GM18526 (cell line): ENCODE data around the gene RPS6KB2.

Experiments used
- POLR2A ChIP-seq: IDR thresholded peaks from 3 replicates; pipeline ENCODE4 v1.6.1; 2011; ENCODE audit not compliant: insufficient read length; ENCODE audit errors: extremely low read depth

The RPS6KB2 gene

DNA sequence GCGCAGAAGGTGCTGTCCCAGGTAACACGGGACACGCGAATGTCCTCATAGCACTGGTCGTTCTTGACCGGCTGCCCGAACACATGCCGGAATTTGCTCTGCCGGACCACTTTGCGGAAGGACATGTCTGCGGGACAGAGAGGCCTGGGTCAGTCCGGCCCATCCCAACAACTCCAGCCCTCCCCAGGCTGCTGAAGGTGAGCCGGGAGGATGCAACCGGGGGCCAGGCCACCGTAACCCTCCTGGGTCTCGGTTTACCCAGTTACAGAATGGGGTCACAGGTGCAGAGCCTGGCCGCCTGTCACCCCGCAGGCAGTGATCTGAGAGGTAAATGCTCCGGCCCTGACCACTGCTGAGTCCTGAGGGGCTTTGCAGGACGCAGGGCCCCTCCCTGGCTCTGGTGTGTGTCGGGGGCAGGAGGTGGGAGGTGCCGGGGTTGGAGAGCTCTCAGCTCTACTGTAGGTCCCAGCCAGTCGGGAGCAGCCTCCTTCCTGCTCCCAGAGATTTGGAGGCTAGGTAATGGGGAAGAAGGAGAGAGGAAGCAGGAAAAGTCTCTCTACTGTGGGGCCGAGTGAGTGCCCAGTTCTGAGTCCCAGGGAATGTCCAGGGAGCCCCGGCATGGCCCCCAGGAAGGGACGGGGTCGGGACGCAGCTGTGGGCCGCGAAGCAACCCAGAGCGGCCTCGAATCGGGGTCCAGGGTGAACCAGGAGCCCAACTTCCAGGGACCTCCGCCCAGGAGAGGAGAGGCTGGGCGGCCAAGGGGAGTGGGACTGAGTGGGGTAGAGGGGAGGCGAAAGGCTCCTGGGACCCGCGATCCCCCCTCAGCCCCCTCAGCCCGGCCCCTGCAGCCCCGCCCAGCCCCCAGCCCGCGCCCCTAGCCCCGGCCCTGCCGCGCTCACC, 14.5 kb downstream of the RPS6KB2 start:
- TF ChIP-seq POLR2A, result peak; percentile 22

DNA sequence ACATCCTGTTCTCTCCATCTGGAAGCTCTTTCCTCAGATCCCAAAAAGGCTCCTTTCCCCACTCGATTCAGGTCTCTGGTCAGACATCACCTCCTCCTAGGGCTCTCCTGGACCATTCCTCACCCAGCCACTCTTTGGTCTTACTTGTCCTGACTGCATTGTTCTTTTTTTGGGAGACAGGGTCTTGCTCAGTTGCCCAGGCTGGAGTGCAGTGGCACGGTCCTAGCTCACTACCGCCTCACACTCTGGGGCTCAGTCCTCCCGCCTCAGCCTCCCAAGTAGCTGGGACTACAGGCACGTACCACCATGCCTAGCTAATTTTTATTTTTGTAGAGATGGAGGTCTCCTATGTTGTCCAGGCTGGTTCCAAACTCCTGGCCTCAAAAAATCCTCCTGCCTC, 17.2 kb downstream of the RPS6KB2 start:
- TF ChIP-seq POLR2A, result no peak

DNA sequence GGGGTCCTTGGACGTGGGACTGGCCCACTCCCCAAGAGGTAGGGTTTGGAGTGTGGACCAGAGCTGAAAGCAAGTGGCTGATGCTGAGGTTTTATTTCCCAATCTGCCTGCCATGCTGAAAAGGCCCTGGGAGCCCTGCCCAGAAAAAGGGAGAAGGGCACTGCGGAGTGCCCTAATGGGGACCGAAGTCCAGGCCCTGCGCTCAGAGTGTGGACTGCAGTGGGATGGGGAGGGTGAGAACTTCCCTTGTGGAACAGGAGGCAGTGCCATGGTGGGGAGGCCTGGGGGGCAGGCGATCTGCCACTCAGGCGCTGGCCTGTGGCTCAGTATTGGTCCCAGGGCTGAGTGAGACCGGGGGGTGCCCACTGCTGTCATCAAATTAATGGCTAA, 19.9 kb downstream of the RPS6KB2 start:
- no peak for TF ChIP-seq POLR2A

DNA sequence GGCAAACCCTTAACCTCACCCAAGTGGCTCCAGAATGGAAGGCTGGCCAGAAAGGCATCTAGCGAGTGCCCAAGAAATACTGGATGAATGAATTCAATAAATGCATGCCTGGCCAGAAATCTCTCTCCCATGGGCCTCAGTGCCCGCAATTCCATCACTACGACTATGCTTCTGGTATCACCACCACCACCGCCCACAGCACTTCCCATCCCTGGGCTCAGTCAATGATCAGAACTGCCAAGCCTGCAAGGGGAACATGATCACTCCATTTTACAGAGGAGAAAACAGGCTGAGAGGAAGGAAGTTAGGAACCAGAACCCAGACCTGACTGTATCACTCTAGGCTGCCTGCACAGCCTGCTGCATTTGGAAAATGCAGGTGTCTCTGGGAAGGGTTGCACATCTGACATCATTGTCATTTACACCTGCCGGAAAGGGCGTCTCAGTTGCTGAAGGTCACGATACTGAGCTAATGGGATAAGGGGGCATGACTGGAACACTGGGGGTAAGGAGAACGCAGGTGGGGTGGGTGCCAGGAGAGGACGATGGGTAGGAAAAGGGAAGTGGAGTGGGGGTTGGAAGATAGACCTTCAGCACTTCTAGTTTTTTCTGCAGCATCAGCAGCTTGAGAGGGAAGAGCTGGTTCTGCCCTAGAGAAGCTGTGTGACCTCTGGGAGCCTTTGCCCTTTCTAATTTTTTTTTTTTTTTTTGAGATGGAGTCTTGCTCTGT, 21.0 kb downstream of the RPS6KB2 start:
- no peak for TF ChIP-seq POLR2A

DNA sequence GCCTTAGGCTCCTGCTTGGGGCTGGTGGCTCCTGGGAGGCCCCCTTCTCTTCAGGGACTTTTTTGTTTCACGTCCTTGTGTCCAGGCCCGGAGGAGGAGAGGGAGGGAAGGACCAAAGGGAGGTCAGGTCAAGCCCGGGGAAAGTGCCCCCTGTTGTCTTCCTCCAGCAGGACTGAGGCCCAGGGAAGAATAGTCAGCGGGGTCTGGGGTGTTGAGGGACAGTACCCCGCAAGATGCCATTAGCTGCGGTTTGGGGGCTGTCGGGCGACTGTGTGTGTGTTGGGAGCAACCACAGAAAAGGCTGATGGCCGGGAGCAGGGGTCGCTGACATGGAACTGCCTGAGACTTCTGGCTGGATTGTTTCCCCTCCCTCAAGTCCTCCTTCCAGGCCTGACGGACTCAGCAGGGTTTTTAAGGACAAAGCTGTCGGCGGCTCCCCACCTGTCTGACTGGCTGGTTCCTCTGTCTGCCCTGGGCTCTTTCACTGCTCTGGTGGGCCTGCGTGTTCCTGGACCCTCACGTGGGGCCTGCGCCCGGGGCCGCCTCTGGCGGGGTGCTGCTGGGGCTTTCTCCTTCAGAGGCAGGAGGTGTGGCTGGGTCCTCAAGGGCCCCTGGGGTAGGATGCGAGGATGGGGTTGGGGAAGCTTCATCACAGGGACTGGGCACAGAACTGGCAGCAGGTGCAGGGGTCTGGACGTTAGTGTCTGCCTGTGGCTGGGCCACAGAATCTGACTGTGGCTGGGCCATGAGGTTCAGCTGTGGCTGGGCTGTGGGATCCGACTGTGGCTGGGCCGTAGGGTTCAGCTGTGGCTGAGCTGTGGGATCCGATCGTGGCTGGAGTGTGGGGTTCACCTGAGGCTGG, 22.7 kb downstream of the RPS6KB2 start:
- TF ChIP-seq POLR2A, result no peak

DNA sequence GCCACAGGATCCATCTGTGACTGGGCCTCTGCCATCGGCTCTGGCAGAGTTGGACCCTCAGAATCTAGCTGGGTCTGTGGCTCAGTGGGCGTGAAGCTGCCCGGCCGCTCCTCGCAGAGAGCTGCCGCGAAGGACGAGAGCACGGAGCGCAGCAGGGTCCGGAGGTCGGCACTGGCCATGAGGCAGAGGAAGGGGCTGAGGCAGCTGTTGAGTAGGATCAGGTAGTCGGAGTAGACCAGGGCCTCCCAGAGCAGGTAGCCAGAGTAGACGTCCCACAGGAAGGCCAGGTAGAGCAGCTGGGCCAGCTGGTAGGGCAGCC, 23.3 kb downstream of the RPS6KB2 start:
- TF ChIP-seq POLR2A, result no peak

DNA sequence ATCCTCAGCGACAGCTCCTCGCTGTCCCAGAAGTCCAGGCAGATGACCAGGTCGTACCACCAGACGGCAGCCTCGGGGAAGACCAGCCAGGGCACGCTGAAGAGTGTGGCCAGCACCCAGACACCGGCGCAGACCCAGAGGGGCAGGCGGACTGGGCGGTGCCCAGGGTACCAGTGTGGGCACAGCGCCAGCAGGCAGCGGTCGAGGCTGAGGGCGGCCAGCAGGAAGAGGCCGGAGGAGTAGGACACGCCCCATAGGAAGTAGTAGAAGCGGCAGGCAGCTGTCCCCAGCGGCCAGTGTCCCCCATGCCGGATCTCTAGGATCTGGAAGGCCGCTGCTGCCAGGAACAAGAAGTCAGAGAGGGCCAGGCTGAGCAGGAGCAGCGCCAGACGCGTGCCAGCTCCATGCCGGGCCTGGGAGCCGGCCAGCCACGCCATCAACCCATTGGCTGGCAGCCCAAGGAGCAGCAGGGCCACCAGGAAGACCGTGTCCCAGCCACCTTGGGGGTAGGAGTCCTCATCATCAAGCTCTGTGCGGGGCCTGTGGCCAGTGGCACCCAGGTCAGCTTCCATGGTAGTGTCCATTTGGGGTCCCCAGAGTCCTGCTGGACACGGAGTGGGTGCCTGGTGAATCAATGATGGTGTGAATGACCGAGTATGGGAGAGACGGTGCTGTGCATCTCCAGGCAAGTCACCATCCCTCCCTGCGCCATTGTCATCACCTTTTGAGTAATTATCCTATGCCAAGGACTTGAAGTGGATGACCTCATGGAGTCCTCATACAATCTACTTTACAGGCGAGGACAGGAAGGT, 24.1 kb downstream of the RPS6KB2 start, which contains the start of gene GPR152:
TSS of gene GPR152 (minus strand) at position 589 of the 812 bp plus-strand sequence. CDS start at position 584, 5 bp downstream.
- no peak for TF ChIP-seq POLR2A

DNA sequence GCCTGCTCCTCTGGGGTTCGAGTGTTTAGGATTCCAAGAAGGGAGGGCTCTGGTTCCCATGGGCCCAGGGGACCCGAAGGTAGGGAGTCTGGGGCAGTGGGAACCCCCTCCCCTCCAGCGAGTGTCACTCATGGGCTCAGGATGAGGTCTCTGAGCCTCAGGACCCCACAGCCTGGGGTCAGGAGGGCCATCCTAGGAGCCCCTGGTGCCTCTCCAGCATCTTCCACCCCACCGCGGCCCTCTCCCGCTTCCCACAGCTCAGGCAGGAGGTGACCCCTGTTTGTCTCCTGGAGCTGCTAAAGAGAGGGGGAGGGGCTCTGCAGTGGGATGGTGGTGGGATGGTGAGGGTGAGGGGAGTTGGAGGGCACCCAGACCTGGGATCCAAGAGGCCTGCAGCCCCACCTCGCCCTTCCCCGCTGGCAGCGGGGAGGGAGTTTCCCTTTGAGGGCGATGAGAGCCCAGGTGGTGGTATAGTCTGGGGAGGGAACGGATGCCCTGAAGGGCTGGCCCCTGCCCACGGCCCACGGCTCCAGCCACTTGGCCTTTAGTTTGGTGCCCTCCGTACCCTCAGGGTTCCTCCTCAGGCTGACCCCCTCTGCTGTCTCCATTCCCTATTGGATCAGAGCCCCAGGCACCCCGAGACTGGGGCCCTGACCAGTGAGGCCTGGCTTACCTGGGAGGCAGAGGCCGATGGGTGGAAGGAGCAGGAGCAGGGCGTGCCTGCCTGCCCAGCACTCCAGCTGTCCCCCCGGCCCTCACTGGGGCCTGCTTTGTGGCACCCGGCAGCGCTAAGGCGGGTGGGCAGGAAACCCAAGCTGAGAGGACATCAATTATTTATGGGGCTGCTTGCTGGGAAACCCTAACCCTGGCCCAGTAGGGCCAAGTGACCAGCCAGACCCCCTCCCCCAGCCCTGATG, 25.8 kb downstream of the RPS6KB2 start:
- TF ChIP-seq POLR2A, result no peak

DNA sequence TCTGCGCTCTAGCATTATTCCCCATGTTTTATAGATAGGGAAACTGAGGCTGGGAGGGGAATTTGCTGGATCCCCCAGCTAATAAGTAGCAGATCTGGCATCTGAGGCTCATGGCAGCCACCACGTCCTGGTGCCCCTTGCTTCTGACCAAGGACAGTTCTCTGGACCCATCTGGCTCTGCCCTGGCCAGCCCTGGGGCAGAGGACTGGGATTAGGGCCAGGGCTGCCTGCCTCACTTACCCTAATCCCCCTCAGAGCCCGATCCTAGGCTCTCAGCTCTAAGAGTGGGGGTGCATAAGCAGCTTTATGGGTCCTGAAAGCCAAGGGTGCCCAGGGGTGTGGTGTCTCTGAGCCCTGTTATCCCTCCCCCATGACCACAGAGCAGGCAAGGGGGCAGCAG, 26.8 kb downstream of the RPS6KB2 start, which contains the start of gene CABP4:
TSS of gene CABP4 (plus strand) at position 301 of the 400 bp plus-strand sequence. CDS start at position 371, 70 bp downstream.
- TF ChIP-seq POLR2A, result no peak

DNA sequence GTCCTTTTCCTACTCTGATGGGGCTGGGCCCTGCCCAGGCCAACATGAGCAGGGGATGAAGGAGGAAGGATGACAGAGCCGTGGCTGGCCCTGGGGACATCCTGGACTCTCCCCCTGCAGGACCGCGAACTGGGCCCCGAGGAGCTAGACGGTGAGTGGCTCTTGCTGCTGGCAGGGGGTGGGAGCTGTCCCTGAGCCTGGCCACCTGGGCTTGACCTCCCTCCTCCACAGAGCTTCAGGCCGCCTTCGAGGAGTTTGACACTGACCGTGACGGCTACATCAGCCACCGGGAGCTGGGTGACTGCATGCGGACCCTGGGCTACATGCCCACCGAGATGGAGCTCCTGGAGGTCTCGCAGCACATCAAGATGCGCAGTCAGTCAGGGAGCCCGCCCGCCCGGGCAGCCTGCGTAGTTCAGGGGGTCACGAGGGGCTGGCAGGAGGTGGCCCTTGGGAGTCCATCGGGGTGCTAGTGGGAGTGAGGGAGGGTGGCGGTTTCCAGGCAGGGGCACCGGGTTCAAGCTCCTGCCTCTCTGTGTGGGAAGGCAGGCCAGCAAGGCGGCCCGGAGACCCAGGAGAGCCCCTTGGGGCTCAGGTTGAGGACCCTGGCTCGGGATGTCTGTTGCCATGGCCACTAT, 27.9 kb downstream of the RPS6KB2 start:
- TF ChIP-seq POLR2A, result no peak

DNA sequence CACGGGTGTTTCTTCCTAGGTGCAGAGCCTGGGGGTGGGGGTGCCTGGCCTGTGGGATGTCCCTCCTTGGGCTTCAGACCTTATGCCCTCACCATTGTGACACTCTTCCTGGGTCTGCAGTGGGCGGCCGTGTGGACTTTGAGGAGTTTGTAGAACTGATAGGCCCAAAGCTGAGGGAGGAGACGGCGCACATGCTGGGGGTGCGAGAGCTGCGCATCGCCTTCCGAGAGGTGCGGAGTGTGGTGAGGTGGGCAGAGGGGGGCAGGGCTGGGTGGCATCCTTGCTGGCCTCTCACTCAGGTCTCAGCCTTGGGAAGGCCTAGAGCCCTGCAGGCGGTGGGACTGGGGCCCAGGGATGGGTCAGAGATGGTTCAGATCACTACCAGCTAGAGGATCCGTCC, 29.2 kb downstream of the RPS6KB2 start:
- no peak for TF ChIP-seq POLR2A

DNA sequence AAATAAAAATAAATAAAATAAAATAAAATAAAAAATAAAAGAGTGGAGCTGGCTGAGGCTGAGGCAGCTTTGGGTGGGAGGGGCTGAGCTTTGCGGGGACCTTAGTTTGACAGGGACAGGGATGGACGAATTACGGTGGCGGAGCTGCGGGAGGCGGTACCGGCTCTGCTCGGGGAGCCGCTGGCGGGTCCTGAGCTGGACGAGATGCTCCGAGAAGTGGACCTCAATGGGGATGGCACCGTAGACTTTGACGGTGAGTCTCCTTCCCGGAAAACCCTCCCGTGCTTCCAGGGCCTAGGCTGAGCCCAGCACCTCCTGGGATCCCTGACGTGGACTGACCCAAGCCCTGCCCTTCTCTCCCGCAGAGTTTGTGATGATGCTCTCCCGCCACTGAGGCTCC, 30.0 kb downstream of the RPS6KB2 start:
- no peak for TF ChIP-seq POLR2A

DNA sequence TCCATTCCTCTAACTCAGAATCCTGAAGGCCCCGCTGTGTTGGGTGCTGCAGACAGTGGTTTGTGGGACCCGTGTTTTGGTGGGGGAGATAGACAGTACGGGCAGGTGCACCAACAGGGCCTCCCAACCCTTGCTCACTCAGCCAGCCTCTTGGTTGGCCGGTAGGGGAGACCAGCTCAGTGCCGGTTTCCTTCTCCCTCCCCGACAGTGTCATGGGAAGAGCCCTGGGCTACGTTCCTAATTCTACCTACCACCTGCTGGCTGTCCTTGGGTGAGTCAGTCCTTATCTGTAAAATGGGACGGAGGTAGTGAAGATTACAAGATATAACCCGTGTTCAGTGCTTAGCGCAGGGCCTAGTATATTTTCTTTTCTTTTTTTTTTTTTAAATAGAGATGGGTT, 34.9 kb downstream of the RPS6KB2 start:
- TF ChIP-seq POLR2A, result no peak
